ENCODE data around the gene RNF182. TPM values are rescaled to one million over a fixed set of nuclear protein-coding genes. Genes with fewer than 3 reads are reported as not detected.

RNF182 gene
- total and polyA plus RNA-seq, 9 of the 15 experiments (the other 6 are each of a cell fraction or from before 2014, with no cell fraction given) = 12.8 to 22.8 (median 17.5) TPM

GRCh38 chr6:14020551-14020950 is 95.8 kb downstream of the RNF182 start:
- ATAC-seq = no peak
- BruUV-seq (replicated peaks) = no TSS peak
- CTCF ChIA-PET (ENCODE audit: low intra/inter-chr PET ratio) = no interaction called here

More at GRCh38 chr6:14020551-14020950, 95.8 kb downstream of the RNF182 start:
- TF ChIP-seq ATF3 (IDR thresholded peaks at IDR 0.05) (no peak), ATF3 (CRISPR knock-in tag; conservative IDR thresholded peaks at IDR 0.05) (no peak), ZFP30 (CRISPR knock-in tag; IDR thresholded peaks at IDR 0.05; ENCODE audit: borderline replicate concordance) (no peak), ZC3H11A (IDR thresholded peaks at IDR 0.05; ENCODE audit: low read depth, low read length) (no peak), BCLAF1 (IDR thresholded peaks at IDR 0.05; ENCODE audit: borderline replicate concordance in 1 of 2, control insufficient read depth in 1 of 2, low read depth in 2 of 2, low read length in 1 of 2) (no peak), EWSR1 (IDR thresholded peaks at IDR 0.05; ENCODE audit: borderline replicate concordance, low read depth, partially characterized antibody) (no peak), ZBTB43 (CRISPR knock-in tag; IDR thresholded peaks at IDR 0.05) (no peak), ZNF518B (CRISPR knock-in tag; IDR thresholded peaks at IDR 0.05) (no peak), EGR1 (conservative IDR thresholded peaks at IDR 0.05) (no peak), MEF2A (IDR thresholded peaks at IDR 0.05; ENCODE audit: control insufficient read depth, low read depth, low read length) (no peak), ZNF121 (CRISPR knock-in tag; conservative IDR thresholded peaks at IDR 0.05) (no peak), ZNF197 (CRISPR knock-in tag; IDR thresholded peaks at IDR 0.05; ENCODE audit: low read depth) (no peak), TBP (optimal IDR thresholded peaks at IDR 0.05; ENCODE audit: low read depth, low read length) (no peak), NFRKB (IDR thresholded peaks at IDR 0.05; ENCODE audit: low read depth) (no peak)
- POLR2A ChIA-PET = interaction anchor here (0.8 to 2.1 kb wide), 4 partner anchors 10 to 31 kb away, joined by 3 to 8 read pairs (median 4); no protein-coding TSS in a partner anchor
- Histone ChIP-seq H3K4me2 (ENCODE audit: insufficient read depth, low read length) (no peak overlapping the region), H3K27ac (ENCODE audit: extremely low read depth, low read depth, low read length) (no peak overlapping the region), H3K9me3 (replicated peaks; ENCODE audit: control insufficient read depth, insufficient read depth, low read depth, low read length) (no peaks in the 10 kb centered on the region), H3K4me1 (replicated peaks in 1 of 2; ENCODE audit: control insufficient read depth in 2 of 2, insufficient read depth in 2 of 2, low read length in 2 of 2) (peaks cover 0 to 12% of the 10 kb centered on the region in 2 experiments; a peak in 3 of 5 replicates), H2AFZ (ENCODE audit: low read depth, low read length) (no peak overlapping the region), H4K20me1 (replicated peaks; ENCODE audit: control insufficient read depth, insufficient read depth, low read length) (no peaks in the 10 kb centered on the region), H3K79me2 (ENCODE audit: control insufficient read depth, insufficient read depth, low read length) (no peaks in the 10 kb centered on the region), H3K9me1 (ENCODE audit: control insufficient read depth, insufficient read depth, low read length) (no peaks in the 10 kb centered on the region), H3K9ac (ENCODE audit: insufficient read depth in 1 of 2, low read depth in 2 of 2, low read length in 2 of 2) (no peak overlapping the region), H3K4me3 (no peak overlapping the region), H3K27me3 (ENCODE audit: control insufficient read depth in 2 of 2, insufficient read depth in 2 of 2, low read length in 2 of 2) (no peaks in the 10 kb centered on the region), H3K36me3 (ENCODE audit: control insufficient read depth, insufficient read depth, low read length) (no peaks in the 10 kb centered on the region)
- no peak for FAIRE-seq
- intact Hi-C loops (cut with micrococcal nuclease) (no loop called here), in situ Hi-C loops (cut with MboI) (no loop called here)
- WGBS (ENCODE audit: insufficient coverage, low coverage, missing lambda C conversion rate) = 93% methylated on average over 2 of the region's 2 CpGs
- DNase-seq (ENCODE audit: extremely low read depth in 1 of 4, low spot score in 3 of 4) = no peak
